ENCODE data around the gene PLEKHA5.
"Not testable (repeated sequence)": the region's sequence is repeated elsewhere in the genome, so short reads cannot be mapped to it uniquely, and the experiment has no call there.

The PLEKHA5 gene

GRCh38 chr12:19167708-19168107 is 38.2 kb downstream of the PLEKHA5 start:
- no peak for DNase-seq (ENCODE audit: extremely low read depth in 1 of 2, low read depth in 1 of 2)

GRCh38 chr12:19168644-19169043 is 39.1 kb downstream of the PLEKHA5 start:
- DNase-seq (ENCODE audit: extremely low read depth in 1 of 2, low read depth in 1 of 2), result no peak

DNA sequence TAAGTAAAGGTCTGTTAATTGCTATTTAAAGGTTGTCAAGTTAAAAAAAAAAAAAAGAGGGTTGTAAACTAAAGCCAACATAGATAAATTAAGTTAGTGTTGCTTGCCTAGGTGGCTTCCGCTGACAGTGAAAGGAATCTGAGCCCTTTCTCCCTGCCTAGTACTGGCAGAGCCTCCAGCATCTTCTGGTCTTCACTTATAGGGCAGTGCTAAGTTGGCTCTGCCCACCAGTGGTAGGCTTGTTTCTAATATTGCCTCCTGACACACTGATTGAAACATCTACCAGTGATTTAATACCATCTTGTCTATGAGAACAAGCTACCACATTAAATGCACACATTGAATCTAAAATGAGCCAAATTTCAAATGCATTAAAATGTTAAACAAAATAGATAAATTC is 39.7 kb downstream of the PLEKHA5 start:
- DNase-seq (ENCODE audit: extremely low read depth in 1 of 2, low read depth in 1 of 2), result no peak

DNA sequence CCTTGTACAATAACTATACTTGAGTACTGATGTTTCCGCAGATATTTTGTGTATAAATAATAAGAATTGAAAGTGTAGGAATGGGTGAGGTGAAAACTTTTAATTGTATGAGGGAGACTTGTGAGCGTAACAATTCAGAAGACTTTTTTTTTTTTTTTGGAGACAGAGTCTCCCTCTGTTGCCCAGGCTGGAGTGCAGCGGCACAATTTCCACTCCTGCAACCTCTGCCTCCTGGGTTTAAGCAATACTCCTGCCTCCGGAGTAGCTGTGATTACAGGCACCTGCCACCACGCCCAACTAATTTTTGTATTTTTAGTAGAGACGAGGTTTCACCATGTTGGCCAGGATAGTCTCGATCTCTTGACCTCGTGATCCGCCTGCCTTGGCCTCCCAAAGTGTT is 40.8 kb downstream of the PLEKHA5 start:
- not testable (repeated sequence) for DNase-seq (ENCODE audit: extremely low read depth in 1 of 2, low read depth in 1 of 2)

- DNase-seq (ENCODE audit: extremely low read depth in 1 of 2, low read depth in 1 of 2), result no peak
Observed at GRCh38 chr12:19171731-19172130, 42.2 kb downstream of the PLEKHA5 start.

- no peak for DNase-seq (ENCODE audit: extremely low read depth in 1 of 2, low read depth in 1 of 2)
Observed at GRCh38 chr12:19177754-19178153, 48.2 kb downstream of the PLEKHA5 start.

- no peak for DNase-seq (ENCODE audit: extremely low read depth in 1 of 2, low read depth in 1 of 2)
Observed at GRCh38 chr12:19179986-19180385, 50.5 kb downstream of the PLEKHA5 start.

GRCh38 chr12:19181666-19182426 is 52.3 kb downstream of the PLEKHA5 start:
- DNase-seq (ENCODE audit: extremely low read depth in 1 of 2, low read depth in 1 of 2), result no peak

DNA sequence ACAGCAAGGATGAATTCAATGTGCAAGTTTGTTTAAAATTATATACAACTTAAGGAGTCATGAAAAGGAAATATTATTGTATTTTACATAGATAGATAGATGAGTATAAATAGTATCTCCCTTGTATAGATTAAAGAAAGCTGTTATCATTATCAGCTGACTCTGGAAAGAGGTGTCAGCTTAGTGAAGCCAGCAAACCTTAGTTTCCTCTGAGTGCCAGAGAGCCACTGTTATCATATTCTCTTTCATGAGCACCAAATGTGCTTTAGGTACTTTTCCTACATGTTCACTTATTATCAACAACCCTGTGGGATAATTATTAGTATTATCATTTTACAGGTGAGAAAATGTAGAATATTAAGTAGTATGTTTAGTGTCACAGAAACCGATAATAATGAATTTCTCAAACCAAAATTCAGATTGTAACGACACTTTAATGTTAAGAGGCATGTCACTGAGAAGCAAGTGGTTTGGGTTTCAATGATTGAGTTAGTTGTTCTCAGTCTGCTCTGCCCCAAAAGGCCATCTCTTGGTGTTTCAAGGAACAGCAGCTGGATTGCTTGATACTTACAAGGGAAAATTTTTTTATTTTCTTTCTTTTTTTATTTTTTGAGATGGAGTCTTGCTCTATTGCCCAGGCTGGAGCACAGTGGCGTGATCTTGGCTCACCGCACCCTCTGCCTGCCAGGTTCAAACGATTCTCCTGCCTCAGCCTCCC is 53.7 kb downstream of the PLEKHA5 start:
- no peak for DNase-seq (ENCODE audit: extremely low read depth in 1 of 2, low read depth in 1 of 2)

DNA sequence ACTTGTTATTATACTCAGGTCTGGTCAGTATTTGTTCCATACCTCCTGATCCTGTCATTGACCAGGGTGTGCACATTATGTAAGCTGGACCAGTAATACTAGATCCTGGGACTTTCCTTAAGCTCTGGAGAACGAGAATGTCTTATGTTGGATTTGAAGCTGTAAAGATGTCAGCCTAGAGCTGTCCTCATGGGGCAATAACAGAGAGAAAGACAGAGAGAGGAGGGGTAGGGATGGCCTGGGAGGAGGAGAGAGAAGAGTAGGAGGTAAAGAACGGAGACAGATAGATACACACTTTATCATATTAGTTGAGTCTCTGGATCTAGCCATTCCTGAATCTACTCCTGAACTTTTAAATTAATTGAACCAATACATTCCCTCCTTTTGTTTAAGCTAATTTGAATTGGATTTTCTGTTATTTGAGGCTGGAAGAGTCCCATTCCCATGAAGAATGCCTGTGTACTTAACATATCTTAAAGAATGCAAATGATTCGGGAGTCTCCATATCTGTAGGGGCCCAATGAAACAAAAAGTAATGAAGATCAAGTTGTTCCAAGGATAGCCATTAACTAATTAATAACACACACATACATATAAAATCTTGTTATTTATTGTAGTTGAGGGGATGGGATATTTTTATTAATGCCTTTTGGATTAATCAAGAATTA is 55.9 kb downstream of the PLEKHA5 start:
- no peak for DNase-seq (ENCODE audit: extremely low read depth in 1 of 2, low read depth in 1 of 2)

DNA sequence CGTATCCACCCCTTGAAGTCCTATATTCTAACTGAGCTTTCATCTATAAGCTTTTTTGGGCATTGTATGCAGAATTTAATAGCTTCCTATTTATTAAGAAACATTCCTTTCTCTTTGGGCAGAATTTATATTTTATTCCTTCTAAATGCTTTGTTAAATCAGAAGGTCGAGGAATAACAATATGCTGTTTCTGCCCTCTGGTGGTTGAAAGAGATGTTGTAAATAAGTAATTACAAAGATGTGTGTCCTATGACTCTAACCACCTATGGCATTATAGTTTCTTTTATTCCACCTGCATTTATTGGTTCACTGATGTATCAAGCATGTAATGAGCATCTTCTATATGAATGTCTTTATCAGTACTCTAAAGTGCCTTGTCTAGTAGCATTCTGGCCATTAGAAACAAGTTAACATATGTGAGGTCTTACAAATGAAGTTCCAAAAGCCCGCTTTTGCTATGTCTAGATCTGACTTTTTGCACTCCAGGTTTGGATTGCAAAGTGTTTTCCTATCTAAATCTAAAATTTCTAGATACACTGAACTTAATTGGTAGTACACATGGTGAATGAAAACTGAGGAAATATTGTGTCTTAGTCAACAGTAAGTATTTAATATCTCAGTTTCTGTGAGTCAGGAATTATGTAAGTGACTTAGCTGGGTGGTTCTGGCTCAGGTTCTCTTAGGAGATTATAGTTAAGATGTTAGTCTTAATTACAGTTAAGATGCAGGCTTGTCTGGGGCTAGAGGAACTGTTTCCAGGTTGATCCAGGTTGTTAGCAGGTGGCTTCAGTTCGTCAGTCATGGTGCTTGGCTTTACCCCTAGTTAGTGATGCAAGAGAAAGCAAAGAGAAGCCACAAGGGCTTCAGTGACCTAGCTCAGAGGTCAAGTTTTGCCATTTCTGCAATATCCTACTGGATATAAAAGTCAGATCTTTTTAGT is 57.5 kb downstream of the PLEKHA5 start:
- DNase-seq (ENCODE audit: extremely low read depth in 1 of 2, low read depth in 1 of 2), result no peak

DNA sequence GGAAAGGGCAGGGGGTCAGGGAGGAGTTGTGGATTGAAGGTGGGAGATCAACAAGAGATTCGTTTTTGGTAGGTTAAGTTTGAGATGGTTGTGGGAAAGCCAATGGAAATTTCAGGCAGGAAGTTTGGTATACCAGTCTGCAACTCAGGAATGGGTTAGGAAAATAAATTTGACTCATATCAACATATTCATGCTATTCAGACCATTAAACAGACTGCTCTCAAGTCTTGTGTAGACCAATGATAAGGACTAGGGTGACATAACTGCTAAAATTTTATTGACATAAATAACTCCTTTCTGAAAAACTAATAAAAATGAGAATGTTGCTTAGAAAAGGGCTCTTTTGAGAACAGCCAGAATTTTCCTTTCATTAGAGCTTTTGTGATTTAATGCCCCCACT is 60.0 kb downstream of the PLEKHA5 start:
- no peak for DNase-seq (ENCODE audit: extremely low read depth in 1 of 2, low read depth in 1 of 2)

DNA sequence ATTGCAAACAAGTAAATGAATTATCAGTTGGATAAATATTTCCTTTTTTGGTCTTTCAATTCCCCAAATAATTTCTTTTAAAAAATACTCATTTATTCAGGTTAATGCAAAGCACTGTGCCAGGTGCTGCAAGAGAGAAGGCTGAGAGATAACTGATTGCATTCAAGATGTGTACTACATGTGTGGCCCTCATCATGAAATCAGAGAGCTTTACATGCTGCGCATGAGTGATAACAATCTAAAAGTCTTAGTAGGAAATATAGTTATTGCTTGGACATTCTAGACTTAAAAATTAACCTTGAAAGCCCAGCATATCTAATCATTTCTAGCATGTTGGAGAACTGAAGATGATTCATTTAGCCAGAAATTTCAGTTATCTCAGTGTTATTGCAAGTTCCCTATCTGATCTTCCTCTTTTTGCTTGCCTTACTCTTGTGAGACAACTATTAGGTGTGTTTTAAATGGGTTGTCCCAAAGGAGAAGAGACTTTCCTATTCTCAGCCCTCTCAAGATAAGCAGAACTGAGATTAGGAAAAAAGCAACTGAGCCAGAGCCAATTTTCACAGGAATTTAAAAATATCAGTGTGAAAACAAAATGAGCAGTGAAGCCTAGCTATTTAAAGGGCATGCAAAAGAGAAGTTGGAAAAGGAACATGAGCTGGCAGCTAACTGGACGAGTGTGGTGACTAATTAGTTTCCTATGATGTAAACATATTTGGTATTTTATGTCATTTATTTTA is 60.9 kb downstream of the PLEKHA5 start:
- no peak for DNase-seq (ENCODE audit: extremely low read depth in 1 of 2, low read depth in 1 of 2)

GRCh38 chr12:19191089-19191488 is 61.6 kb downstream of the PLEKHA5 start:
- DNase-seq (ENCODE audit: extremely low read depth in 1 of 2, low read depth in 1 of 2), result no peak

DNA sequence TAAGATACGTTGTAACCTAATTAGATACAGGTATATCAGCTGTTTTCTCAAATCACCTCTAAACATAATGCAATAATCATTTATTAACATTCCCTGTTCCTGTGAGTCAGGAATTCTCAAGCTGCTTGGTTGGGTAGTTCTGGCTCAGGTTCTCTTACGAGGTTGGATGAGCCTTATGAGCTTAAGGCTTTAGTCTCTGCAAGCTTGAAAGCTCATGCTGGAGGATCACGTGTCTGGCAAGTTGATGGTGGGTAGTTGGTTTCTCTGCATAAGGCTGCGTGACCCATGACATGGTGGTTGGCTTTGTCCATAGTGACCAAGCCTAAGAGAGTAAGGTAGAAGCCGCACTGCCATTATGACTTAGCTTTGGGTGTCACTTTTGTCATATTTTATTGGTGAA is 62.0 kb downstream of the PLEKHA5 start:
- DNase-seq (ENCODE audit: extremely low read depth in 1 of 2, low read depth in 1 of 2), result no peak

GRCh38 chr12:19192710-19193109 is 63.2 kb downstream of the PLEKHA5 start:
- no peak for DNase-seq (ENCODE audit: extremely low read depth in 1 of 2, low read depth in 1 of 2)

DNA sequence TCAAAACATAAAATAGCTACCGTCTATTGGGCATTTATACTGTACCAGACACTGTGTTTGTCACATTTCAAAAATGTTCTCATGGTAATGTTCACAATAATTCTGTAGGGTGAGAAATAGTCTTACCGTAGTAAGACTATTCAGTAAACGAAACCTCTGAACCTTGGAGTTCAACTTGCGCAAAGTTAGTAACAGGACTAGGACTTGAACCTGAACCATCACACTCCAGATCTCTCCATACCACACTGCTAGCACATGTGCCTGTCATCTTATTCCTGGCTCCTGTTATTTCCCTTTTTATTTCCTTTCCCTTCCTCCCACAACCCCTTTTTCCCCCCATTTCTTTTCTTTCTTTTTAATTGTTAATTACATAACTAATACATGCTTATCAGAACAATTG is 65.4 kb downstream of the PLEKHA5 start:
- DNase-seq (ENCODE audit: extremely low read depth in 1 of 2, low read depth in 1 of 2), result no peak

- DNase-seq (ENCODE audit: extremely low read depth in 1 of 2, low read depth in 1 of 2), result no peak
Observed at GRCh38 chr12:19196959-19197630, 67.6 kb downstream of the PLEKHA5 start.

DNA sequence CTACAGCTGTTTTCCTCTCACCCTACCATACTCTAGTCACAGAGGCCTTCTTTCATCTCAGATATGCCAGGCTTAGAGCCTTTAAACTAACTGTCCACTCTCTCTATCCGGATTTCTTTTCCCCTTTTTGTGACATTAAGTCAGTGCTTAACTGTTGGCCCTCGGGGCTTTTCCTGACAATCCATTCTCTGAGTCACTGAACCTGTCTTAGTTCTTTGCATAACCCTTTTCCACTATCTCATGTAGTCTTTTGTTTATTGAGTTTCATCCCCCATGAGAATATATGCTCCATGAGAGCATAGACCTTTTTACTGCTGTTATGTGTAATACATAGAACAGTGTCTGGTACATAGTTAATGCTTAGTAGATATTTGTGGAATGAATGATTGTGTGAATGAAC is 68.7 kb downstream of the PLEKHA5 start:
- no peak for DNase-seq (ENCODE audit: extremely low read depth in 1 of 2, low read depth in 1 of 2)

DNA sequence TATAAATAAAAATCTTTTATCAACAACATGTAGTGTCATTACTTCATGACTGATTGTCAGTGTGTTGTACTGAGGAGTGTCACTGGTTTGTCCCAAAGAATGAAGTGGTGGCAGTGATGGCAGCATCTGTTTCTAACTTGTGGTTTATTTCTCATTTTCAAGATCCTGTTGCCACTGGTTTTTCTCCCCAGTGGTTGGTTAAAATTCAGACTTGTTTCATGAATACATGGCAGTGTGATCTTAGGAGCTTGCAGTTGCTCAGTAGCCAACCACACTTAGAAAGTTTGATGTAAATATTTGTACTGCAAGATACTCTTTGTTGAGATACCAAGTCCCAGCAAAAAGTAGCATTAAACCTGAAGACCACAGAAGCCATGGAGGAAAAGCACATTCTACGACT is 69.8 kb downstream of the PLEKHA5 start:
- no peak for DNase-seq (ENCODE audit: extremely low read depth in 1 of 2, low read depth in 1 of 2)
